Natural killer cell (primary cell): Measurements from ENCODE around the gene GPRIN3. TPM values are rescaled to one million over a fixed set of nuclear protein-coding genes. Genes with fewer than 3 reads are reported as not detected.
A peak's percentile ranks its signal among the peaks of the same experiment; 100 is the strongest.

Experiments used
- ATAC-seq, 3 donors: fragments of 150-1000 bp in 2 of 3; fragments of 200-7000 bp in 1 of 3; cut with Tn5 transposase; 1 replicate in 1 of 3; 2 replicates in 2 of 3; pipeline ENCODE4 v1.10.0; 2021; ENCODE audit warnings: mild to moderate bottlenecking in 2 of 3, moderate library complexity in 2 of 3
- DNase-seq, 2 donors: peaks; one replicate each; pipeline versions ENCODE4 v3.0.0 to v3.0.0-alpha.2; 2013 to 2021; ENCODE audit warnings: mixed read lengths in 1 of 2
- H3K27ac ChIP-seq: one replicate; pipeline ENCODE4 v1.5.1; 2013; ENCODE audit warnings: mild to moderate bottlenecking, low read length
- H3K27me3 ChIP-seq: one replicate; pipeline ENCODE4 v1.6.1; 2013; ENCODE audit warnings: low read length; ENCODE audit not compliant: control insufficient read depth, insufficient read depth
- H3K36me3 ChIP-seq: one replicate; pipeline ENCODE4 v1.6.1; 2013; ENCODE audit warnings: low read length; ENCODE audit not compliant: control insufficient read depth, insufficient read depth
- H3K4me1 ChIP-seq: one replicate; pipeline ENCODE4 v1.6.1; 2013; ENCODE audit warnings: low read length; ENCODE audit not compliant: control insufficient read depth, insufficient read depth
- H3K4me3 ChIP-seq: one replicate; pipeline ENCODE4 v1.5.1; 2013; ENCODE audit warnings: low read length
- H3K9me3 ChIP-seq: one replicate; pipeline ENCODE4 v1.6.1; 2013; ENCODE audit warnings: low read length; ENCODE audit not compliant: control insufficient read depth, insufficient read depth
- H3K27ac Mint-ChIP-seq, 2 donors: one replicate each; pipeline ENCODE4 v1.8.0; 2022; ENCODE audit warnings: mild to moderate bottlenecking in 2 of 2, mixed read lengths in 2 of 2, moderate library complexity in 1 of 2
- H3K27me3 Mint-ChIP-seq, 2 donors: one replicate each; pipeline ENCODE4 v1.8.0; 2022; ENCODE audit warnings: low read depth in 2 of 2, mixed read lengths in 2 of 2
- H3K36me3 Mint-ChIP-seq: one replicate; pipeline ENCODE4 v1.8.0; 2022; ENCODE audit warnings: mixed read lengths
- H3K4me1 Mint-ChIP-seq, 2 donors: one replicate each; pipeline ENCODE4 v1.8.0; 2022; ENCODE audit warnings: mixed read lengths in 2 of 2
- H3K4me3 Mint-ChIP-seq: one replicate; pipeline ENCODE4 v1.8.0; 2022; ENCODE audit warnings: mild to moderate bottlenecking, moderate library complexity, mixed read lengths
- H3K9me3 Mint-ChIP-seq, 2 donors: one replicate each; pipeline ENCODE4 v1.8.0; 2022; ENCODE audit warnings: mixed read lengths in 2 of 2
- WGBS: methylation state at CpG from one replicate; pipeline ENCODE4 v1.1.7; 2013; ENCODE audit warnings: missing lambda C conversion rate; ENCODE audit not compliant: insufficient coverage; 5-methylcytosine and 5-hydroxymethylcytosine counted together
- intact Hi-C: fragments of 100-400 bp; cut with micrococcal nuclease; formaldehyde crosslinking; loops from one replicate; pipeline ENCODE4 v1.14.2; 2022
- total RNA-seq, 4 donors: library from RNA; stranded (reverse); fragments of 120-200 nt in 1 of 4; gene quantifications; one replicate each; pipeline versions ENCODE4 v1.2.3 to v1.2.4, GENCODE V29; 2013 to 2022
- TF ChIP-seq, protein P1 (sequence below): fragments of 200-600 bp; IDR thresholded peaks from one replicate; pipeline ENCODE4 v1.8.0; 2022; ENCODE audit warnings: antibody characterized with exemption

The GPRIN3 gene
- total RNA-seq, 3 donors from 2014 or later (not counting 1 experiment from before 2014, with no cell fraction given) = 48.3 to 50.7 (median 48.5) TPM

DNA sequence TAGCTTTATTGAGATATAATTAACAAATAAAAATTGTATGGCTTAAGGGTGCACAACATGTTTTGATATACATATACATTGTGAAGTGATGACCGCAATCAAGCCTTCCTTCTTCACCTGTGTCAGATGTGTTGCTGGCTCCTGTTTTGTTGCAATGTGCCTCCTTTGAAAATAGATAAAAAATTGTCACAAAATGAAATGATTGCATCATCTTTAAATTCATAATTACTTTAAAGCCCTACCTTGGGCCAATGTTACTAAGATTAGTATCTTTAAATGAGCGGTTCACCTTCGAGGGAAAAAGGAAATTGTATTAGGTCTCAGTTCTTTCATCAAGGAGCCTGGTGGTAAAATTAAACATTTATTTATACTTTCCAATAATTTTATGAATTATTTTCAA is 77.3 kb downstream of the GPRIN3 start:
- Mint-ChIP-seq H3K27ac (no peak overlapping the region), H3K36me3 (no peaks in the 10 kb centered on the region), H3K4me1 (peaks cover 6 to 9% of the 10 kb centered on the region in 2 donors), H3K4me3 (no peak overlapping the region), H3K27me3 (no peaks in the 10 kb centered on the region), H3K9me3 (no peaks in the 10 kb centered on the region)
- ATAC-seq = no peak
- Histone ChIP-seq H3K9me3 (no peaks in the 10 kb centered on the region), H3K36me3 (no peaks in the 10 kb centered on the region), H3K27me3 (no peaks in the 10 kb centered on the region), H3K27ac (no peak overlapping the region), H3K4me3 (no peak overlapping the region), H3K4me1 (no peaks in the 10 kb centered on the region)
- intact Hi-C loops = no loop called here
- WGBS = 100% methylated on average over 1 of the region's 3 CpGs
- DNase-seq = no peak
- TF ChIP-seq, protein P1, sequence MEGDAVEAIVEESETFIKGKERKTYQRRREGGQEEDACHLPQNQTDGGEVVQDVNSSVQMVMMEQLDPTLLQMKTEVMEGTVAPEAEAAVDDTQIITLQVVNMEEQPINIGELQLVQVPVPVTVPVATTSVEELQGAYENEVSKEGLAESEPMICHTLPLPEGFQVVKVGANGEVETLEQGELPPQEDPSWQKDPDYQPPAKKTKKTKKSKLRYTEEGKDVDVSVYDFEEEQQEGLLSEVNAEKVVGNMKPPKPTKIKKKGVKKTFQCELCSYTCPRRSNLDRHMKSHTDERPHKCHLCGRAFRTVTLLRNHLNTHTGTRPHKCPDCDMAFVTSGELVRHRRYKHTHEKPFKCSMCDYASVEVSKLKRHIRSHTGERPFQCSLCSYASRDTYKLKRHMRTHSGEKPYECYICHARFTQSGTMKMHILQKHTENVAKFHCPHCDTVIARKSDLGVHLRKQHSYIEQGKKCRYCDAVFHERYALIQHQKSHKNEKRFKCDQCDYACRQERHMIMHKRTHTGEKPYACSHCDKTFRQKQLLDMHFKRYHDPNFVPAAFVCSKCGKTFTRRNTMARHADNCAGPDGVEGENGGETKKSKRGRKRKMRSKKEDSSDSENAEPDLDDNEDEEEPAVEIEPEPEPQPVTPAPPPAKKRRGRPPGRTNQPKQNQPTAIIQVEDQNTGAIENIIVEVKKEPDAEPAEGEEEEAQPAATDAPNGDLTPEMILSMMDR = no peak

- H3K27ac ChIP-seq = no peak overlapping the region
- Mint-ChIP-seq H3K36me3 (no peaks in the 10 kb centered on the region), H3K9me3 (no peaks in the 10 kb centered on the region), H3K27ac (no peak overlapping the region), H3K4me3 (no peak overlapping the region), H3K27me3 (no peaks in the 10 kb centered on the region), H3K4me1 (peaks cover 5 to 6% of the 10 kb centered on the region in 2 donors)
- ATAC-seq = peak; percentile 87 to 98 (median 98)
- no peaks in the 10 kb centered on the region for H3K4me1 ChIP-seq
- no peaks in the 10 kb centered on the region for H3K9me3 ChIP-seq
- intact Hi-C loops = loop anchor here (1.0 to 2.0 kb wide), 3 partner anchors 207 to 674 kb away; no protein-coding TSS in a partner anchor
- H3K4me3 ChIP-seq = no peak overlapping the region
- no peaks in the 10 kb centered on the region for H3K27me3 ChIP-seq
- 45% methylated on average over 8 of the region's 9 CpGs for WGBS
- TF ChIP-seq, protein P1 = peak; percentile 84
- H3K36me3 ChIP-seq = no peaks in the 10 kb centered on the region
- DNase-seq = peak; percentile 58 to 89
These were observed 80.7 kb downstream of the GPRIN3 start for GRCh38 chr4:89226665-89227574.

GRCh38 chr4:89222170-89222569 is 85.4 kb downstream of the GPRIN3 start:
- Histone ChIP-seq H3K4me1 (no peaks in the 10 kb centered on the region), H3K27ac (no peak overlapping the region), H3K36me3 (no peaks in the 10 kb centered on the region), H3K9me3 (no peaks in the 10 kb centered on the region), H3K27me3 (no peaks in the 10 kb centered on the region), H3K4me3 (no peak overlapping the region)
- Mint-ChIP-seq H3K27me3 (no peaks in the 10 kb centered on the region), H3K4me3 (no peak overlapping the region), H3K4me1 (peaks cover 3 to 4% of the 10 kb centered on the region in 2 donors), H3K27ac (no peak overlapping the region), H3K9me3 (no peaks in the 10 kb centered on the region), H3K36me3 (no peaks in the 10 kb centered on the region)
- ATAC-seq (peak in 1 of 3 donors; percentile 46), DNase-seq (no peak)
- intact Hi-C loops = loop anchor here (1.0 kb wide), 1 partner anchor 212 kb away; no protein-coding TSS in a partner anchor
- TF ChIP-seq, protein P1 = no peak
- 31% methylated on average over 2 of the region's 2 CpGs for WGBS
